GM12864 (cell line): ENCODE data around the gene AXIN2.
"Not testable (repeated sequence)": the region's sequence is repeated elsewhere in the genome, so short reads cannot be mapped to it uniquely, and the experiment has no call there.

Experiments
- DNase-seq: peaks from one replicate; pipeline ENCODE4 v3.0.0-alpha.2; 2011; ENCODE audit warnings: low read depth
- H3K4me3 ChIP-seq: 2 replicates; pipeline ENCODE4 v1.5.1; 2011; ENCODE audit warnings: mild to moderate bottlenecking, low read depth, low read length, control low read depth
- CTCF ChIP-seq: IDR thresholded peaks from 2 replicates; pipeline ENCODE4 v1.5.1; 2011; ENCODE audit warnings: low read depth, mild to moderate bottlenecking, moderate library complexity, low read length, control low read depth, inconsistent platforms; ENCODE audit errors: missing control alignments

The AXIN2 gene

GRCh38 chr17:65515512-65515911 lies 45.9 kb downstream of the AXIN2 start:
- TF ChIP-seq CTCF = no peak
- no peak overlapping the region for H3K4me3 ChIP-seq
- DNase-seq = no peak

DNA sequence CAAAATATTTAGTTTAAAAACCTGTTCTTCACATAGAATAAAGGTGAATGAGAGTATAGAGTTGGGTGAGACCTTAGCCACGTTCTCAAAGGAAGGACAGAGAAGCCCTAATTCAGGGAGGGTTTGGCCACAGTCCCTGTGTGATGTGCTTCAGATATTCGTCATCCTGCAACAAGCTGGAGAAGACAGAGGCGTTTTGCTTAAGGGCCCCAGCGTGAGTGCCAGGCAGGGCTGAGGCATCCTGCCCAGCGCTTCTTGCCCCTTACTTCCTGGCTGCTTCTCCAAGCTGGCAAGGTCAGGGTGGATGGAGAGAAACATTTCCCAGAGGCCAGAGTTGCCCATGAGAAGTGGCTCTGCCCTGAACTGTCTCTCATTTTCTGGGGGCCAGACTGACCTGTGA lies 46.9 kb downstream of the AXIN2 start:
- no peak for TF ChIP-seq CTCF
- DNase-seq = no peak

GRCh38 chr17:65514082-65514481 lies 47.4 kb downstream of the AXIN2 start:
- no peak overlapping the region for H3K4me3 ChIP-seq
- TF ChIP-seq CTCF = no peak
- no peak for DNase-seq

More for the DNA sequence above, 46.9 kb downstream of the AXIN2 start:
- no peak overlapping the region for H3K4me3 ChIP-seq

- no peak for TF ChIP-seq CTCF
- no peak overlapping the region for H3K4me3 ChIP-seq
- no peak for DNase-seq
These were observed 50.1 kb downstream of the AXIN2 start for GRCh38 chr17:65511316-65511715.

- DNase-seq = no peak
- TF ChIP-seq CTCF = no peak
- no peak overlapping the region for H3K4me3 ChIP-seq
These were observed 52.4 kb downstream of the AXIN2 start for GRCh38 chr17:65509032-65509431.

DNA sequence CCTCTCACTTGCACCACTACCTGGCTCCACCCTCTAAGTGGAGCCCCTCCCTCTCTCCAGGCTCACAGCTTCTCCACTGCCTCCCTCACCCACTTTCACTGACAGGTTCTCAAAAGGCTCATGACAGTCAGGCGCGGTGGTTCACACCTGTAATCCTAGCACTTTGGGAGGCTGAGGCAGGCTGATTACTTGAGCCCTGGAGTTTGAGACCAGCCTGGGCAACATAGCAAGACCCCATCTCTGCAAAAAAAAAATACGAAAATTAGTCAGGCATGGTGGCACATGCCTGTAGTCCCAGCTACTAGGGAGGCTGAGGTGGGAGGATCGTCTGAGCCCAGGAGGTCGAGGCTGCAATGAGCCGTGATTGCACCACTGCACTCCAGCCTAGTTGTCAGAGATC lies 56.8 kb downstream of the AXIN2 start:
- DNase-seq, H3K4me3 ChIP-seq: not testable (repeated sequence)

- TF ChIP-seq CTCF = no peak
- DNase-seq = no peak
- no peak overlapping the region for H3K4me3 ChIP-seq
These were observed 57.3 kb downstream of the AXIN2 start for GRCh38 chr17:65504141-65504540.

DNA sequence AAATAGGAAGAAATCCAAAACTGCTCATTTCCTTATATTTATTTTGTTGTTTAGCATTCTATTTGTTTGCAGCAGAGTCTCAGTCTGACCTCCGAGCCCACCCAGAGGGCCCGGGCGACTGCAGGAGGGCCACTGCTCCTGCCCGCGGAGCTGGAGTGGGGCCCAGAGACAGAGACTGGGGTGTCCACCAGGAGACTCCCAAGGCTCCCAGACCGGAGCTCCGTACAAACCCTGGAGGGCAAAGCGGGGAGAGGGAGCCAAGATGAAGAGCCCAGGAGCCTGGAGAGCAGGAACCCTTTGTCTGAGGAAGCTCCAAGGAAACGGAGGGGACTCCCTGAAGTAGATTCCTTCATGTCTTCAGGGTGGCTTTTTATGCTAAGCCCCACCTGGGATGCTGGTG lies 57.9 kb downstream of the AXIN2 start:
- DNase-seq = no peak
- TF ChIP-seq CTCF = no peak
- no peak overlapping the region for H3K4me3 ChIP-seq
